B cell (primary cell): Measurements from ENCODE around the gene KCNK18. TPM values are rescaled to one million over a fixed set of nuclear protein-coding genes. Genes with fewer than 3 reads are reported as not detected.

Source experiments
- ATAC-seq: fragments of 200-7000 bp; cut with Tn5 transposase; one replicate; pipeline ENCODE4 v1.10.0; 2021; ENCODE audit warnings: low read depth, mild to moderate bottlenecking, moderate number of reproducible peaks, moderate library complexity
- CTCF ChIA-PET: fragments of 350-600 bp; sonication (Branson Sonifier 250); formaldehyde crosslinking; loops from one replicate; lab custom pipeline; 2021; ENCODE audit warnings: antibody characterized with exemption, inconsistent platforms; lab: Charles Lee
- POLR2A ChIA-PET: fragments of 350-600 bp; sonication (Branson Sonifier 250); formaldehyde crosslinking; loops from one replicate; lab custom pipeline; 2021; ENCODE audit warnings: antibody characterized with exemption; lab: Charles Lee
- DNase-seq: peaks from one replicate; pipeline ENCODE4 v3.0.0; 2013
- H2AFZ ChIP-seq: 2 replicates; pipeline ENCODE4 v1.6.1; 2012; ENCODE audit warnings: mild to moderate bottlenecking, low read depth, low read length; ENCODE audit not compliant: insufficient read depth, poor library complexity, severe bottlenecking
- H3K27ac ChIP-seq, 2 donors: 1 replicate in 1 of 2; 2 replicates in 1 of 2; pipeline ENCODE4 v1.5.1; 2012 to 2013; ENCODE audit warnings: low read length in 2 of 2, mild to moderate bottlenecking in 2 of 2, moderate library complexity in 1 of 2
- H3K27me3 ChIP-seq, 4 experiments: fragments of 200-600 bp in 1 of 4; sonication (generic) in 1 of 4; replicated peaks in 1 of 4; 1 replicate in 2 of 4; 2 replicates in 2 of 4; pipeline versions ENCODE4 v1.6.1 to v1.7.0; 2013 to 2016; ENCODE audit warnings: low read length in 3 of 4, mild to moderate bottlenecking in 2 of 4, mixed read lengths in 1 of 4, moderate library complexity in 1 of 4; ENCODE audit not compliant: insufficient read depth in 4 of 4, control insufficient read depth in 3 of 4; ENCODE audit errors: control extremely low read depth in 1 of 4
- H3K36me3 ChIP-seq, 2 experiments: replicated peaks in 1 of 2; 1 replicate in 1 of 2; 2 replicates in 1 of 2; pipeline versions ENCODE4 v1.6.1 to v1.7.1; 2013; ENCODE audit warnings: low read length in 1 of 2; ENCODE audit not compliant: insufficient read depth in 2 of 2, control insufficient read depth in 1 of 2; ENCODE audit errors: control extremely low read depth in 1 of 2, extremely low read depth in 1 of 2
- H3K4me1 ChIP-seq, 2 donors: fragments of 200-600 bp in 1 of 2; sonication (generic) in 1 of 2; 1 replicate in 1 of 2; 2 replicates in 1 of 2; pipeline versions ENCODE4 v1.5.1 to v1.6.1; 2013 to 2017; ENCODE audit warnings: low read length in 2 of 2; ENCODE audit not compliant: control insufficient read depth in 2 of 2, insufficient read depth in 2 of 2
- H3K4me2 ChIP-seq: replicated peaks from 2 replicates; pipeline ENCODE3; 2012; ENCODE audit warnings: mild to moderate bottlenecking, low read depth, low read length; ENCODE audit not compliant: poor library complexity, severe bottlenecking
- H3K4me3 ChIP-seq, 5 experiments: fragments of 200-600 bp in 1 of 5; sonication (generic) in 1 of 5; 1 replicate in 3 of 5; 2 replicates in 2 of 5; pipeline versions ENCODE4 v1.5.1 to v1.7.0; 2011 to 2016; ENCODE audit warnings: low read length in 4 of 5, mild to moderate bottlenecking in 4 of 5, low read depth in 2 of 5, control low read depth in 1 of 5, moderate library complexity in 1 of 5; ENCODE audit not compliant: insufficient read depth in 1 of 5; ENCODE audit errors: control extremely low read depth in 1 of 5, extremely low read depth in 1 of 5
- H3K79me2 ChIP-seq: fragments of 200-600 bp; sonication (generic); one replicate; pipeline ENCODE4 v1.6.0; 2016; ENCODE audit warnings: low read length; ENCODE audit not compliant: control insufficient read depth, insufficient read depth
- H3K9ac ChIP-seq: fragments of 200-600 bp; sonication (generic); 2 replicates; pipeline ENCODE4 v1.6.1; 2017; ENCODE audit warnings: mild to moderate bottlenecking, low read length, moderate library complexity
- H3K9me3 ChIP-seq, 3 donors: one replicate each; pipeline versions ENCODE4 v1.6.1 to v1.7.1; 2013; ENCODE audit warnings: low read length in 2 of 3; ENCODE audit not compliant: control insufficient read depth in 2 of 3, insufficient read depth in 1 of 3; ENCODE audit errors: control extremely low read depth in 1 of 3
- H4K20me1 ChIP-seq: 2 replicates; pipeline ENCODE4 v1.6.0; 2012; ENCODE audit warnings: mild to moderate bottlenecking, low read length; ENCODE audit not compliant: insufficient read depth, control insufficient read depth, poor library complexity, severe bottlenecking
- H3K27ac Mint-ChIP-seq: one replicate; pipeline ENCODE4 v1.8.0; 2021; ENCODE audit warnings: mixed read lengths
- H3K27me3 Mint-ChIP-seq: one replicate; pipeline ENCODE4 v1.8.0; 2021; ENCODE audit warnings: mixed read lengths
- H3K4me1 Mint-ChIP-seq: one replicate; pipeline ENCODE4 v1.8.0; 2021; ENCODE audit warnings: mixed read lengths
- H3K4me3 Mint-ChIP-seq: one replicate; pipeline ENCODE4 v1.8.0; 2021; ENCODE audit warnings: mixed read lengths
- H3K9me3 Mint-ChIP-seq: one replicate; pipeline ENCODE4 v1.8.0; 2022; ENCODE audit warnings: mixed read lengths; ENCODE audit not compliant: insufficient read depth
- CTCF ChIP-seq: fragments of 200-600 bp; IDR thresholded peaks from one replicate; pipeline ENCODE4 v1.8.0; 2022; ENCODE audit warnings: antibody characterized with exemption, mild to moderate bottlenecking
- EZH2 ChIP-seq: IDR thresholded peaks from 2 replicates; pipeline ENCODE4 v1.6.1; 2012; ENCODE audit warnings: borderline replicate concordance, low read depth, mild to moderate bottlenecking, moderate library complexity, low read length; ENCODE audit not compliant: insufficient read depth, poor library complexity, severe bottlenecking
- WGBS: methylation state at CpG from one replicate; pipeline ENCODE4 v1.1.5; 2013; ENCODE audit warnings: missing lambda C conversion rate; ENCODE audit not compliant: insufficient coverage; 5-methylcytosine and 5-hydroxymethylcytosine counted together
- intact Hi-C: fragments of 100-400 bp; cut with micrococcal nuclease; formaldehyde crosslinking; loops from one replicate; pipeline ENCODE4 v1.10.0; 2022
- polyA plus RNA-seq: library from polyadenylated mRNA; depleted of rRNA; stranded (reverse); fragments of >200 nt; gene quantifications from 2 replicates; pipeline ENCODE4 v1.2.3, GENCODE V29; 2012
- total RNA-seq, 2 donors: library from RNA; stranded (reverse); fragments of 120-200 nt in 1 of 2; gene quantifications; 1 replicate in 1 of 2; 2 replicates in 1 of 2; pipeline versions ENCODE4 v1.2.3 to v1.2.4, GENCODE V29; 2013 to 2022

The KCNK18 gene
- total and polyA plus RNA-seq, 2 donors (not counting 1 experiment from before 2014, with no cell fraction given), result not detected

- ChIA-PET POLR2A (no interaction called here), CTCF (no interaction called here)
- Histone ChIP-seq H2AFZ (no peak overlapping the region), H3K4me2 (no peak overlapping the region), H3K36me3 (no peaks in the 10 kb centered on the region), H3K4me3 (no peak overlapping the region), H4K20me1 (no peaks in the 10 kb centered on the region), H3K9me3 (peaks cover 1 to 35% (median 12%) of the 10 kb centered on the region in 3 donors), H3K27me3 (peaks cover 0 to 46% (median 9%) of the 10 kb centered on the region in 4 experiments), H3K27ac (no peak overlapping the region), H3K9ac (no peak overlapping the region), H3K4me1 (peaks cover 0 to 3% of the 10 kb centered on the region in 2 donors), H3K79me2 (no peaks in the 10 kb centered on the region)
- intact Hi-C loops, result no loop called here
- no peak for TF ChIP-seq EZH2
- Mint-ChIP-seq H3K4me1 (peaks cover 3% of the 10 kb centered on the region), H3K27ac (no peak overlapping the region), H3K4me3 (no peak overlapping the region), H3K27me3 (peaks cover 26% of the 10 kb centered on the region), H3K9me3 (peaks cover 7% of the 10 kb centered on the region)
- DNase-seq, result no peak
- no peak for ATAC-seq
- whole genome bisulfite sequencing, result 76% methylated on average over 8 of the region's 15 CpGs
Observed at GRCh38 chr10:117239721-117240620, 42.7 kb downstream of the KCNK18 start.

GRCh38 chr10:117240621-117241529 lies 43.6 kb downstream of the KCNK18 start, which contains the start of gene SLC18A2:
Gene SLC18A2, plus strand, starts transcription at chr10:117241114. Its CDS starts 580 bp downstream, at chr10:117241694.
- WGBS, result 11% methylated on average over 93 of the region's 93 CpGs
- H3K4me2 ChIP-seq, result peak within 1 kb of the TSS; percentile 19
- H3K27ac Mint-ChIP-seq, result no peak within 1 kb of the TSS
- DNase-seq (no peak), ATAC-seq (no peak)
- no peak within 1 kb of the TSS for H3K9ac ChIP-seq
- peaks cover 1 to 31% (median 12%) of the 10 kb centered on the region in 3 donors for H3K9me3 ChIP-seq
- H3K36me3 ChIP-seq, result no peaks in the 10 kb centered on the region
- no peaks in the 10 kb centered on the region for H3K79me2 ChIP-seq
- peaks cover 0 to 3% of the 10 kb centered on the region in 2 donors for H3K4me1 ChIP-seq
- peak within 1 kb of the TSS; percentile 24 for H3K4me3 Mint-ChIP-seq
- POLR2A ChIA-PET, result no interaction called here
- H3K4me3 ChIP-seq, result no peak within 1 kb of the TSS
- H3K27me3 ChIP-seq, result peaks cover 0 to 46% (median 9%) of the 10 kb centered on the region in 4 experiments
- peaks cover 7% of the 10 kb centered on the region for H3K9me3 Mint-ChIP-seq
- intact Hi-C loops, result no loop called here
- peaks cover 34% of the 10 kb centered on the region for H3K27me3 Mint-ChIP-seq
- no peak within 1 kb of the TSS for H3K27ac ChIP-seq
- CTCF ChIA-PET, result no interaction called here
- H2AFZ ChIP-seq, result no peak within 1 kb of the TSS
- TF ChIP-seq EZH2 (no peak), CTCF (no peak)
- no peaks in the 10 kb centered on the region for H4K20me1 ChIP-seq
- H3K4me1 Mint-ChIP-seq, result peaks cover 3% of the 10 kb centered on the region
